HG03045 (cell line): Measurements from ENCODE around the gene PHETA1.

Experiments
- ATAC-seq: cut with Tn5 transposase; IDR thresholded peaks from one replicate; pipeline ENCODE4 v1.9.1; 2021; ENCODE audit warnings: mild to moderate bottlenecking, moderate library complexity; ENCODE audit not compliant: unreplicated experiment

Gene PHETA1

GRCh38 chr12:111330800-111331752 lies 37.8 kb downstream of the PHETA1 start:
- no peak for ATAC-seq

GRCh38 chr12:111328138-111328537 lies 40.8 kb downstream of the PHETA1 start:
- ATAC-seq, result no peak

- no peak for ATAC-seq
Observed at GRCh38 chr12:111327474-111327873, 41.4 kb downstream of the PHETA1 start.

GRCh38 chr12:111322336-111323250 lies 46.3 kb downstream of the PHETA1 start:
- no peak for ATAC-seq

GRCh38 chr12:111321317-111321716 lies 47.6 kb downstream of the PHETA1 start:
- no peak for ATAC-seq

- ATAC-seq, result no peak
Observed at GRCh38 chr12:111320258-111321050, 48.4 kb downstream of the PHETA1 start.

GRCh38 chr12:111319600-111320257 lies 49.2 kb downstream of the PHETA1 start:
- no peak for ATAC-seq

- ATAC-seq, result no peak
Observed at GRCh38 chr12:111318450-111318849, 50.4 kb downstream of the PHETA1 start.

- no peak for ATAC-seq
Observed at GRCh38 chr12:111316671-111317070, 52.2 kb downstream of the PHETA1 start.

- no peak for ATAC-seq
Observed at GRCh38 chr12:111314953-111315539, 53.8 kb downstream of the PHETA1 start.

- no peak for ATAC-seq
Observed at GRCh38 chr12:111313833-111314259, 55.0 kb downstream of the PHETA1 start.

- ATAC-seq, result no peak
Observed at GRCh38 chr12:111312708-111313107, 56.2 kb downstream of the PHETA1 start.

GRCh38 chr12:111312016-111312415 lies 56.9 kb downstream of the PHETA1 start:
- ATAC-seq, result no peak

- no peak for ATAC-seq
Observed at GRCh38 chr12:111311011-111311410, 57.9 kb downstream of the PHETA1 start.
